Stimulated activated CD4-positive, alpha-beta T cell treated with anti-CD3 and anti-CD28 coated beads, Interleukin-4, amount 100 ng/mL, for 48 hours (primary cell): ENCODE data around the gene EEF2KMT.
"Not testable (repeated sequence)": the region's sequence is repeated elsewhere in the genome, so short reads cannot be mapped to it uniquely, and the experiment has no call there.

Source experiments
- DNase-seq, 2 donors: peaks; one replicate each; pipeline ENCODE4 v3.0.0-alpha.2; 2020; ENCODE audit warnings: low read depth in 2 of 2

EEF2KMT gene

DNA sequence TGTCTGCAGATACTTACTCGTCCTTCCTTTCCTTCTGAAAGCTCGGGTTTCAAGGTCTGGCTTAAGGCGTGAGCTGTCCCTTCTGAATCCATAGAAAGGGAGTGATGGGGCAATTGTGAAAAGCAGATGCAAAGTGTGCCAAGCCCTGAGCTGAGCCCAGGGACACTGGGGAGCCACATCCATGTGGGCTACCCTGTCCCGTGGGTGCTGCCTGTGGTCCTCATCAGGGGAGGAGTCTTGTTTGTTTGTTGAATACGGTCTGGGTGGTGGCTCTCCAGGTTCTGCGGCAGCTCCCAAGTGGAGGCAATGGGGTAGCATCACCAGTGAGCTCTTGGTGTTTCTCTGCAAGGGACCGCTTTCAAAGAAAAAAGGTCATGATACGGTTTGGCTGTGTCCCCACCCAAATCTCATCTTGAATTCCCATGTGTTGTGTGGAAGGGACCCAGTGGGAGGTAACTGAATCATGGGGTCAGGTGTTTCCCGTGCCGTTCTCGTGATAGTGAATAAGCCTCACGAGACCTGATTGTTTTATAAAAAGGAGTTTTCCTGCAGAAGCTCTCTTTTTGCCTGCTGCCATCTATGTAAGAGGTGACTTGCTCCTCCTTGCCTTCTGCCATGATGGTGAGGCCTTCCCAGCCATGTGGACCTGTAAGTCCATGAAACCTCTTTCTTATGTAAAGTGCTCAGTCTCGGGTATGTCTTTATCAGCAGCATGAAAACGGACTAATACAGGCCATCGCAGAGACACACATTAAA, 27.0 kb downstream of the EEF2KMT start:
- DNase-seq: no peak

DNA sequence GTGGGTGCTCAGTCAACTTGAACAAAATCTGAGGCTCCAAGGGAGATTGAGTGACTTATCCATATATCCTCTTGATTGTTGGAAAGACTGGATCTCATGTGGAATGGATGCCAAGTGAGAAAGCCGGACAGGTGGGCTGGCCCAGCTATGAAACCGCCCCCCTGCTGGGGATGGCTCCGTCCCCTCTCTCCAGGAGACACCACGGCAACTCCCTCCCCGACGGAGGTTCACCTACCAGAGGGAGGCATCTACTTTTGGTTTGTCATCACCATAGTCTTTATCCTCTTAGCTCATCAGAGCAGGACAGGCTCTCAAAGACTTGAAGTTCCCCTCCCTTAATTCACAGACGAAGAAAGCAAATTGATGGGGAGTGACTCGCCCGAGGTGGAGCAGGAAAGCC, 27.7 kb downstream of the EEF2KMT start:
- DNase-seq: no peak

DNA sequence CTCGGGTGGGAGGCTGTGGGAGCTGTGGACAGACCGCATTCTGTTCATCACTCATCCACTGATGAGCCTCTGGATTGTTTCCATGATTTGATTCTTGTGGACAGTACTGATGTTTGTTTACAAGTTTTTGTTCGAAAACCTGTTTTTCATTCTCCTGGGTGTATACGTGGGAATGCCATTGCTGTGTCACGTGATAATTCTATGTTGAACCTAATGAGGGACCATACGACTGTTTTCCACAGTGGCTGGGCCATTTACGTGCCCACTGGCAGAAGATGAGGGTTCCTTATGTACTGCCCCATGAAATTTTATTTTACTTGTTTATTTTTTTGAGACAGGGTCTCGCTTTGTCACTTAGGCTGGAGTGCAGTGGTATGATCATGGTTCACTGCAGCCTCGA, 28.5 kb downstream of the EEF2KMT start:
- no peak for DNase-seq

DNA sequence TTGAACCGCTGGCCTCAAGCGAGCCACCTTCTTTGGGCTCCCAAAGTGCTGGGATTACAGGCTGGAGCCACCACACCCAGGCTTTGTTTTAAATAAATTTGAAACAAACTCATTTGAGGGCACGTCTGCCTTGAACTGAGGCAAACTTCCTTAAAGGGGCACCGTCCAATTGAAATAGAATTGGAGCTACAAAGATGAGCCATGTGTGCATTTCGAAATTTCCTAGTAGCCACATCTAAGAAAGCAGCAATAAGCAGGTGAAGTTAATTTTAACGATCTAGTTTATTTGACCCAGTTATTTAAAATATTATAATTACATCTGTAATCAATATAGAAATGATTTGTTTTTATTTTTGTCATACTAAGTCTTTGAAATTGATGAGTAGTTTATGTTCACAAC, 31.1 kb downstream of the EEF2KMT start:
- DNase-seq: no peak

DNA sequence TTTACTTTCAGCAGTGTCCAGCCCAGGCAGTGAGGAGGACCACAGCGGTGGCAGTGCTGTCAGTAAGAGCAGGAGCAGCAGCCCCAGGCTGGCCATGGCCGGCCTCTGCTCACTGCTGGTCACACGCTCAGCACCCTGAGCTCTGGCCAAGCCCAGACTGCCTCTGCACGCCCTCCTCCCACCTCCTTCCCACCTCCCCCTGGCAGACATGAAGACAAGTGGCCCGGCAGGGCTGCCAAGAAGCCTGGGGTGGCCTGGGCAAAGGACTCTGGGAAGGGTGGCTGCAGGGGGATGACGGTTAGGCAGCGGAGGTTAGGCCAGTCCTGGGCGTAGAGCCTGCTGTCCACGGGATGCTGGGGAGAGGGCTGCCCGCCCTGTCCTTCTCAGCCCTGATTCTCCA, 31.8 kb downstream of the EEF2KMT start, which contains the start of gene C16orf89:
C16orf89 (minus strand) TSS at position 144 of the 400 bp plus-strand sequence; CDS start at position 96, 48 bp downstream.
- DNase-seq: no peak

DNA sequence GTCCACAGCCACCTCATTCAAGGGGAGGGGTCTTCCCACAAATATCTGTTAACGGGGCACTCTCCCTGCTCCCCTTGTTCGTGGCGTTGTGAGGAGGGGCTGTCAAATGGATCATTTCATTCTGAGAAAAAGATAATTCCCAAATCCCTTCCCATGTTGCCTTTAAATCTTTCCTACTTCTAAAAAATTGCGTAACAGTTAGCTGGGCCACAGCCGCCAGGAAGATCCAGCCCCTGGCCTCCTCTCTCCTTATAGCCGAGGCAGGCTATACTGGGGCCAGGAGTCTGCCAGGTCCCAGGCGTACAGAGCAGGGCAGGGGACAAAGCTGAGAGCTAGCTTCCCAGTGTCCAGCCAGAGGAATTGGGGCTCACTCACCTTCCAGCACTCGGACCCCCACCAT, 32.3 kb downstream of the EEF2KMT start:
- no peak for DNase-seq

DNA sequence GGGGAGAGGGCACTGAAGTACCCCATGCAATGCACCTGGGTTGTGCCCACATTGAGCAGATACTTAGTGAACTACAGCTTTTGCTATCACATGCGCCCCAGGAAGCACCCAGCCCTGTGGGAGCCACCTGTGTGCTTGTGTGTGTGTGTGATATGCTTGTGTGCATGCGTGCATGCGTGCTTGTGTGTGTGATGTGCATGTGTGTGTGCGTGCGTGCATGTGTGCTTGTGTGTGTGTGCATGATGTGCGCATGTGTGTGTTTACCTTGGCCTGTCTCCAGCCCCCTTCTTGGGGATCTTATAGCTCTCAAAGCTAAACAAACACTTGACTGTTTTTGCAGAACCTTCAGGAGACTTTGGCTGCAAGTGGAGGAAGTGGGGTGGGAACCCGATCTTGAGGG, 32.7 kb downstream of the EEF2KMT start:
- no peak for DNase-seq

DNA sequence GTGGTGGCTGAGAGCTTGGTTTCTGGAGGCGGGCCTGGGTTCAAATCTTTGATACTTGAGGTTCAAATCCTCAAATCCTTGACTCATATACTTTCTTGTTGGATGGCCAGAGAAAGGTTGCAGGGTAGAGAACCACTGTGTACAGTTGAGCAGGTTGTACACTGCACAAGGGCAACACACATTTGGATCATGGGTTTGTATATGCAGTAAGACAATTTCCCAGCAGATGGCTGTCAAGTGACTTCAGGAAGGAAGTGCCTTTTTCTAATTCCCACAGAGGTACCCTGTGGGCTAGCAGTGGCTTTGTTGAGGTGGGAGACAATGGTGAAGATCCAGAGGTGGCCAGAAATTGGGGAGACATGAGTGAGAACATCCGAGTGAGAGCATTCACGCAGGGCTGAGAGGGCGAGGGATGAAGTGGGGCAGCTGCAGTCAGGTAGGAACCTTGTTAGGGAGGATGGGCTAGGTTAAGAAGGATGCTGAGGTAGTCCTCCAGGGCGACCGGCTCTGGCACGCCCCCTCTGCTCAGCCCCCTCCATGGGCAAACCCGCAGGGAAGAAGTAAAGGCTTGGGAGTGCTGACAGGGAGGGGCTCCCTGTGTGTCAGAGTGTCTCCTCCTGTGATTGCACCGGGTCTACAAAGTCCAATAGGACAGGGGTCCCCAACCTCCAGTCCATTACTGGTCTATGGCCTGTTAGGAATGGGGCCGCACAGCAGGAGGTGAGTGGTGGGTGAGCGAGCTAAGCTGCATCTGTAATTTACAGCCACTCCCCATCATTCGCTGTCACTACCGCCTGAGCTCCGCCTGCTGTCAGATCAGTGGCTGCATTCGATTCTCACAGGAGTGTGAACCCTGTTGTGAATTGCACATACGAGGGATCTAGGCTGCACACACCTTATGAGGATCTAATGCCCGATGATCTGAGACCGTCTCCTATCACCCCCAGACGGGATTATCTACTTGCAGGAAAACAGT, 34.5 kb downstream of the EEF2KMT start:
- DNase-seq: no peak

DNA sequence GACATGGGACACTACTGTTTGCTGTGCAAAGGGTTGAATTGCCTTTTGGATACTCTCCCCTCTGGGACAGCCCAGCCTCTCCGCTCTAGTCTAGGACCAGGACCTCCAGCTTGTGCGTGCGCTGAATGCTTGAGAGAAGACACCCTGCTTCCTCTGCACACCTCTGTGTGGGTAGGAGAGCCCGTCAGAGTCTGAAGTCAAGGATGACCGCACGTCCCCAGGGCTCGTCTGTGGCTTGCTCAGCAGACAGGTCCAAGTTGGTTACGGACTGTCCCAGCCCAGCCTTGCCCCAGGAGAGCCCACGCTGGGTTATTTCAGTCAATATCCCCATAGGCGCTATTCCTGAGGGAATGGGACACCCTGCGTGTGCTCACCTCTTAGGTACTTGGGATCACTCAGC, 35.5 kb downstream of the EEF2KMT start:
- DNase-seq: no peak

DNA sequence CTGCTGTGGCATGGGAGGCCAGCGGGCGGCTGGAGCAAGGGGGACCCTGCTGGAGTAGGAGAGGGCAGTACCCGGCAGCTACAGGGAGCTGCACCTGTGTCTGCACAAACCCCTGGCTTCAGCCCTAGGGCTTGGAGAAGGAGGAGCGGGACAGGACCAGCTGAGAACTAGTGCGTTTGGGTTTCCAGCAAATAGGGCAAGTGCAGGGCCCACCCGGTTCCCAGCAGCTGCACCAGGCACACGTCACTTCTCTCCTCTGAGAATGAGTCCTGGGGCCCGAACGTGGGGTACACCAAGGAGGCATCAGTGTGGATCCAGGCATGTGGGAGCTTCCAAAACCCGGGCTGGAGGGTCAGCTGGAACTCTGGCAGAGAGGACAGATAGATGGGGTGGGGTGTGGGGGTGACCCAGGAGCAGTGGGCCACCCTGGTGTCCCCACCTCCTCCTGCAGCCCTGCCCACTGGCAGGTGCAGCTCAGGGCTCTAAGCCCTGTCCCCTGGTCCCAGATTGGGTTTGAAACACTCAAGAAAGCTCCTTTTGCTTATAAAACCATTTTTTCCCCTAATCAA, 37.4 kb downstream of the EEF2KMT start:
- DNase-seq: no peak

DNA sequence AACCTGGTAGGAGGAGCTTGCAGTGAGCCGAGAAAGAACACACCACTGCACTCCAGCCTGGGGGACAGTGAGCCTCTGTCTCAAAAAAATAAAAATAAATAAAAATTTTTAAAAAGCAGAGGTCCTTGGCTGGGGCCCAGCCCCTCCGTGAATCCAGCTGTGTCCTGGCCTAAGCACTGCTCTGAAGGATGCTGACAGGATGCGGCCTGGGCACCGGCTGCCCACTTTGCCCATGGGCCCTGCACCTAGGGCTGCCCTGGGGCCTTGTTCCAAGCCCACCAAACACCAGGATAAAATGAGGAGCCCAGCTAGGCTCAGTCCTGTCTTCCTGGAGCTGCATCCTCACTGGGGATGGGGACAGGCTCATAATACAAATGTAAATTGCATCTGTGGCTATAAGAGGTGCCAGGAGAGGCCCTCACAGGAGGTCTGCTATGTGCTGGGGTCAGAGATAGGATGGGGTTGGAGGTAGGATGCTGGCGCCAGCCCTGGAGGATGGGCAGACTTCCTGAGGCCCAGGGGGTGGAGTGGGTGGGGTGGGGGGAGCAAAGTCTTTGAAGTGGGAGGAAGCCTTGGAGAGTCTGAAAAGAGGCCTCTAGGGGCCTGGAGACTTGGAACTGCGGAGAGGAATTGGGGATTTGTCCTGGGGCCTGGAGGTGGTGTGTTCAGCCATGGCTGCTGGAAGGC, 38.1 kb downstream of the EEF2KMT start:
- no peak for DNase-seq

DNA sequence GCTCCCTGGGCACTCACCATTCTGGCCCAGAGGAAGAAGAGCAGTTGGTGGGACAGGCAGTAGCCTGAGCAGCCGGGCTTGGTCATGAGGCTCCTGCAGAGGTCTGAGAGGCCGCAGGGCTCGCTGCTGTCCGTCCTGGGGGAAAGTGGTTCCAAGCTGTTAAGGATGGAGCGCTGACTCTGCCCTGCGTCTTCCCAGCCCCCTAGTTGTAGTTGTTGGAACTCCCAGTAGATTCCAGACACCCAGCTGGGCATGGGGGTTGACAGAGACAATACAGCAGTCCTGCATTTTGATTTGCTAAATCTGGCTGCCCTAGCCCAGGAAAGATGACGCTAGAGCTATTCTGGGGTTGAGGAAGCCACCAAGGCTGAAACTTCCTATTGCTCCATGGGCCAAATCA, 39.1 kb downstream of the EEF2KMT start:
- no peak for DNase-seq

DNA sequence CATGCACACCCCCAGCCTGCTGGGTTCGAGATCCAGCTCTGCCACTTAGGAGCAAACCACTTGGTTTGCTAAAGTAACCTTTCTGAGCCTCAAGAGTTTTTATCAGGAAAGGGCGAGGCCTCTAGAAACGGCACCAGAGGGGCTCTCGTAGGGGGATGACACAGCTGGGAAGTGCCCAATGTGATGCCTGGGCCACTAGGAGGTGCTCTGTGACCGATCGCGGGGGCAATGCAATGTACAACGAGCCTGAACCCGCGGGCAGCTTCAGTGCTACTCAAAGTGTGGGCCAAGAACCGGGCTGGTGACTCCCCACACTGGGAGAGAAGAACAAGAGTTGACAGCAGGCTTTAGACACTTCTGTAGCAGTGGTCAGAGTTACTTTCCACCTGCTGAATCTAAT, 41.2 kb downstream of the EEF2KMT start:
- peak; percentile 26 to 41 for DNase-seq

DNA sequence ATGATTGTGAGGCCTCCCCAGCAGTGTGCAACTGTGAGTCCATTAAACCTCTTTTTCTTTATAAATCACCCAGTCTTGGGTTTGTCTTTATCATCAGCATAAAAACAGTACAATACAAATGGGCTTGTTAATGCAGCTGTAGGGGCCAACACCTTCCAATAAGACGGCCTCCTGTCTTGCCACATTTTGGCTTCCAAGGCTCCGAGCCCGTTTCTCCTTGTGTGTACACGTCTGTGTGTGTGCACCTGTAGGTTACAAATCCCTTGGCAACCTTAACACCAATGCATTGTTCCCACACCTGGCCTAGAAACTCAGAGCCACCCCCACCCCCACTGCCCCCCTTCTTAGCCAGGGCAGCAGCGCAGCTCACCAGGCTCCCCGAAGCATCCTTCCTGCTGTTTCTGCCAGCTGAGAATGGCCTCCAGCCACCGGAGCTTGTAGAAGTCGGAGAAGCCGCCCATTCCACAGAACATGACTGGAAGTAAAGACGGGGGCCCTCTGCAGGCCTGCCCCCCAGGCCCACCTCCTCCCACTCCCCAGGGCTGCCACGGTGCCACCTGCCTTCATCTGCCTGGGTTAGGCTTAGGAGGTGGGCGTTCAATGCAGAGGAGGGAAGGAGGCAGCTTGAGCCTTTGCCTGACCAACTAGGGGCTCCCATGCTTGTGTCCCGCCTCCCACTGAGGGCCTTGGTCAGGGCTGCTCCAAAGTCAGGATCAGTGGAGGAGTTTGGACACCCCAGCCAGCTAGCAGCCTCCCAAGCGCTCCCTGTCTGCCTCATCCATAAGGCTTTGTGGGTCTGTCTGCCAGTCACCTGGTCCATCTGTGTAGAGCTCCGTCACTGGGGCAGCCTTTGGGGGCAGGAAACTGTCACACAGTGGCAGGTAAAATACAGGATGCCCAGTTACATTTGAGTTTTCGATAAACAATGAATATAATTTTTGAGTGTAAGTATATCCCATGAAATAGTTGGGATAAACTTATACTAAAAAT, 42.4 kb downstream of the EEF2KMT start:
- DNase-seq: no peak

DNA sequence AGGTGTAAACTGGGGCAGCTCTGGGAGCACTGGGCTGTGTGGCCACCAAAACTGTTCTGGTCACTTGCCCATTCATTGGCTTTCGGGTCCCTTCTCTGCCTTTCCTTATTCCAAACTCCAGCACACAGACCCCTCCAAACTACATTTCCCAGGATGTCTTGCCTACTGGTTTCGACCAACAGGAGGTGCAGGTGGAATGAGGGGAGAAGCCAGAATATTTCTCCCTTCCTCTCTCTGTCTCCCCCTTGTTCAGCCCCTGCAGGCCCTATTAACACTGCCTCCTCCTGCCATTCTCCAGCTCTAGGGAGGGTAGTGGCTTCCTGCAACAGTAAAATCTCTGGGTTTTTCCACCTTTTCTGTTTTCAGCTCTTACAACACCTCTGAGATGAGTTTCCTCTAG, 50.7 kb downstream of the EEF2KMT start:
- DNase-seq: no peak

DNA sequence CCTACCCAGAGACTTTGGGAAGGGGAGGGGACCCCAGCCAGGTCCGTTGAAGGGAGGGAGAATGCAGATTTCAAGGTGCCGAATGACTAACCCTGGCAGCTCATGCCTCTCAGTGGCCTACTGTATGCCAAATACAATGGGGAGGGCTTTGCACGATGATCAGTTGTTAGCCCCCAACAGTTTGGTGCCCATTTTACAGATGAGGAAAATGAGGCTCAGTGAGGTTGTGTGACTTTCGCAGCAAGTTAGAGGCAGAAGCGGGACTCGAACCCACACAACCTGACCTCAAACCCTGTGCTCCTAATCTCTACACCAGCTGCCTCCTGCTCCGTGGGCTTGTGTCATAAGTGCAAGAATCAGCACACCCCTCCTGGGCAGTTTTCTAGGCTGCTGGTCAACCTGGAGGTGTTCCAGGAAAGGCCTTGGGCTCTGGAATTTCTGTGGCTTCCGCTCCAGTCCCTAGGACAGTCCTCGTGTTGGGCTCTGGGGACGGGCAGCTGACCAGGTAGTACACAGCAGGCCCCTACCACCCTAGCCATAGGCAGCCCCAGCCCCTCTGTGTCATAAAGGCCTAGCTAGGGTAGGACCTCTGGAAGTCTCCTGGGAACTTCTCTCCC, 52.0 kb downstream of the EEF2KMT start:
- no peak for DNase-seq

DNA sequence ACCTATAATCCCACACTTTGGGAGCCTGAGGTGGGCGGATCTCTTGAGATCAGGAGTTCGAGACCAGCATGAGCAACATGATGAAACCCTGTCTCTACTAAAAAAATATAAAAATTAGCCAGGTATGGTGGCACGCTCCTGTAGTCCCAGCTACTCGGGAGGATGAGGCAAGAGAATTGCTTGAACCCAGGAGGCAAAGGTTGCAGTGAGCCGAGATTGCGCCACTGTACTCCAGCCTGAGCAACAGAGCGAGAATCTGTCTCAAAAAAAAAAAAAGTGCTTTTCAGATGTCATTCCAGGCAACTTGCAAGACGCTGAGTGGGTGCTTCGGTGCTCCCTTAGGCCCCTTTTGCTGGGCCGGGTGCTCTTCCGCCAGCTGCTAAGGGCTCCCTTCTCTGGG, 53.0 kb downstream of the EEF2KMT start:
- not testable (repeated sequence) for DNase-seq

DNA sequence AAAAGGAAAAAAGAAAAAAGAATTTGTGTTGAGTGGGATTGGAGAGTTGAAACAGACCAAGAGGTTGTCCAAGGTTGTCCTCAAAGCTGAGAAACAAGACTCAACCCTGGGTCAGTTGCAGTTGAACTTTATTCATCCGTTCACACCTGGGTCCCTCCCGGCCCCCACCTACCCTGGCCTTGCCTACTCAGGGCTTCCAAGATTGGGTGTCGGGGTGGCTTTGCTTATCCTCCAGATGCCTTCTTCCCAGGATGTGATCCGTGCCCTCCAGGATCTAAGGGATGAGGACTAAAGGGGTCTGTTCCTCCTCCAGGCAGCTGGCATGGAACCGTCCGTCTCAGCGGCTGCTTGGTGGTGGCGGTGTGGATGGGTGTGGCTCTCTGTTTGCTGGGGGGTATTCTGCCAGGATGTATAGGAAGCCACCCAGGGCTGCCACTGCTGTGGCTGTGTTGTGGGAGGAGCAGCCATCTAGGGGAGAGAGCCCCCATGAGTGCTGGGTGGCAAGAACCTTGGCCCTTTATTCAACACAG, 53.5 kb downstream of the EEF2KMT start:
- no peak for DNase-seq

DNA sequence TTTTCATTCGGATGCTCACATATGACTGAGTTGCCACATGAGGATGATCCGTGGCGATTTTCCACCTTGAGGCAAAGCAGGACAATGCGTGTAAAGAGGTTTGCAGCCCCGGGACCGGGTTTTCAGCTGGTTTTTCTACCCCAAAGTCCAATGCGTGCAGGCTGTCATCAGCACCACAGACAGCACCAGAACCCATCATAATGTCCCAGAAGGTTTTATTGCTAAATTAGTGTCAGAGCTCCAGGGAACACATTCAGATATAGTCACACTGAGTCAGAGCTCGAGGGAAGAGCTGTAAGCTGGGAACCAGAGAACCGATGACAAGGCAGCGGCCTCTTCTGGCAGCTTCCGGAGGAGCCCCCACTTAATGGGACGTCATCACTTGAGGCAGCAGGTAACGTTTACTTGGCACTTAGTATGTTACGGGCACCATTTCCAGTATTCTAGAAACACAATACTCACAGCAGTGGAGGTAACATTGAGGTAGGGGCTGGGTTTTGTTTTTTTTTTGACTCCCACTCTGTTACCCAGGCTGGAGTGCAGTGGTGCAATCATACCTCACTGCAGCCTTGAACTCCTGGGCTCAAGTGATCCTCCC, 54.9 kb downstream of the EEF2KMT start:
- DNase-seq: no peak
